Testis (tissue), 3 donors: ENCODE results near the gene VTCN1. TPM values are rescaled to one million over a fixed set of nuclear protein-coding genes. Genes with fewer than 3 reads are reported as not detected.

Source experiments
- DNase-seq: peaks from one replicate; pipeline ENCODE4 v3.0.0-alpha.2; 2019
- H3K27ac ChIP-seq, 2 donors: fragments of 200-600 bp; sonication (generic); one replicate each; pipeline ENCODE4 v1.5.1; 2019
- H3K27me3 ChIP-seq: fragments of 200-600 bp; sonication (generic); one replicate; pipeline ENCODE4 v1.5.1; 2019
- H3K36me3 ChIP-seq: fragments of 200-600 bp; sonication (generic); one replicate; pipeline ENCODE4 v1.5.1; 2017; ENCODE audit warnings: low read depth; ENCODE audit errors: missing control alignments
- H3K4me1 ChIP-seq: fragments of 200-600 bp; sonication (generic); one replicate; pipeline ENCODE4 v1.5.1; 2019
- H3K4me3 ChIP-seq, 2 donors: fragments of 200-600 bp; sonication (generic); one replicate each; pipeline ENCODE4 v1.5.1; 2017 to 2019
- H3K9me3 ChIP-seq: fragments of 200-600 bp; sonication (generic); one replicate; pipeline ENCODE4 v1.5.1; 2017
- POLR2A ChIP-seq: fragments of 450-650 bp; IDR thresholded peaks from one replicate; pipeline ENCODE4 v1.6.1; 2017; ENCODE audit warnings: antibody characterized with exemption, mild to moderate bottlenecking, moderate library complexity
- WGBS, 2 donors: methylation state at CpG; one replicate each; pipeline ENCODE4 v1.1.5; 2018; 5-methylcytosine and 5-hydroxymethylcytosine counted together
- intact Hi-C: fragments of 100-400 bp; cut with DNase I; formaldehyde crosslinking; loops from one replicate; pipeline ENCODE4 v1.15.1; 2023; ENCODE audit warnings: low total_unique reads
- microRNA counts, 2 donors: library from miRNA; unstranded; fragments of <30 nt; microRNA quantifications; one replicate each; lab custom pipeline; 2016
- microRNA-seq, 2 donors: library from miRNA; unstranded; fragments of <30 nt; microRNA quantifications; one replicate each; pipeline ENCODE4, GENCODE V29; 2016; ENCODE audit warnings: borderline number of aligned reads in 2 of 2, borderline replicate concordance in 1 of 2
- polyA plus RNA-seq: library from polyadenylated mRNA; stranded (reverse); fragments of 350-450 nt; fragmentation: Illumina TruSeq; extraction: RNeasy Lipid Tissue Mini Kit (QIAGEN cat#74804); gene quantifications from one replicate; pipeline ENCODE4 v1.2.3, GENCODE V29; 2014; ENCODE audit warnings: low read depth, low replicate concordance; ENCODE audit not compliant: insufficient read depth
- small RNA-seq, 2 donors: library from RNA; depleted of rRNA; stranded (forward); fragments of <200 nt; gene quantifications; one replicate each; pipeline ENCODE3, GENCODE V24; 2016
- total RNA-seq, 2 donors: library from RNA; depleted of rRNA; stranded (reverse); fragments of >200 nt; gene quantifications; one replicate each; pipeline ENCODE4 v1.2.3, GENCODE V29; 2016
- TF ChIP-seq, protein P1 (sequence below), 3 experiments: fragments of 450-650 bp in 2 of 3; fragments of 200-600 bp in 1 of 3; sonication (generic) in 1 of 3; IDR thresholded peaks; one replicate each; pipeline ENCODE4 v1.5.1; 2016 to 2019; ENCODE audit warnings: antibody characterized with exemption in 3 of 3, mild to moderate bottlenecking in 2 of 3, moderate library complexity in 1 of 3

The VTCN1 gene
- total and polyA plus RNA-seq, 3 donors from 2014 or later: 1.3 to 2.6 (median 1.9) TPM

GRCh38 chr1:117097443-117097842, 113.3 kb downstream of the VTCN1 start:
- Histone ChIP-seq H3K27me3 (no peaks in the 10 kb centered on the region), H3K4me3 (no peak overlapping the region), H3K27ac (no peak overlapping the region), H3K4me1 (no peaks in the 10 kb centered on the region), H3K36me3 (no peaks in the 10 kb centered on the region), H3K9me3 (no peaks in the 10 kb centered on the region)
- intact Hi-C loops: no loop called here
- 79 to 86% methylated on average over 4 of the region's 4 CpGs for WGBS, 2 donors
- no peak for TF ChIP-seq POLR2A
- TF ChIP-seq, protein P1, sequence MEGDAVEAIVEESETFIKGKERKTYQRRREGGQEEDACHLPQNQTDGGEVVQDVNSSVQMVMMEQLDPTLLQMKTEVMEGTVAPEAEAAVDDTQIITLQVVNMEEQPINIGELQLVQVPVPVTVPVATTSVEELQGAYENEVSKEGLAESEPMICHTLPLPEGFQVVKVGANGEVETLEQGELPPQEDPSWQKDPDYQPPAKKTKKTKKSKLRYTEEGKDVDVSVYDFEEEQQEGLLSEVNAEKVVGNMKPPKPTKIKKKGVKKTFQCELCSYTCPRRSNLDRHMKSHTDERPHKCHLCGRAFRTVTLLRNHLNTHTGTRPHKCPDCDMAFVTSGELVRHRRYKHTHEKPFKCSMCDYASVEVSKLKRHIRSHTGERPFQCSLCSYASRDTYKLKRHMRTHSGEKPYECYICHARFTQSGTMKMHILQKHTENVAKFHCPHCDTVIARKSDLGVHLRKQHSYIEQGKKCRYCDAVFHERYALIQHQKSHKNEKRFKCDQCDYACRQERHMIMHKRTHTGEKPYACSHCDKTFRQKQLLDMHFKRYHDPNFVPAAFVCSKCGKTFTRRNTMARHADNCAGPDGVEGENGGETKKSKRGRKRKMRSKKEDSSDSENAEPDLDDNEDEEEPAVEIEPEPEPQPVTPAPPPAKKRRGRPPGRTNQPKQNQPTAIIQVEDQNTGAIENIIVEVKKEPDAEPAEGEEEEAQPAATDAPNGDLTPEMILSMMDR (IDR thresholded peaks at IDR 0.05): no peak
- no peak for DNase-seq

DNA sequence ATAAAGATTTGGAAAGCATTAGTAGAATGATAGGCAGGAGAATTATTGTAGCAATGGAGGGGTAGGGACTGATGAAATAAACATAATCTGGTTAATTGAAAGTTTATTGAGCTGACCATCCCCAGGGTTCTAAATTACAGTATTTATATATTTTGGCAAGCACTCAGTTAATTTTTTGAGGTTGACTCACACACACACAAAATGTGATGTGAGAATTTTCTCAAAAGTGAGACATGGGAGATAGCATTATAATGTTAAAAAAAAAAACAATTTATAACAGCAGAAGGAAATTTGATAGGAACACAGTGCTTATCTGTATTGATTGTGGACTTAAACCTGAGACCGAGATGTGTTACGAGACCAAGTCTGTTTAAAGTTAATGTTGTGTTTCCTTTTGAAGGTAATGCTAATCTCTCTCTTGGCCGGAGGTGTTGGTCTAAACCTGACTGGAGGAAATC, 113.7 kb downstream of the VTCN1 start:
- Histone ChIP-seq H3K4me1 (no peaks in the 10 kb centered on the region), H3K9me3 (no peaks in the 10 kb centered on the region), H3K4me3 (no peak overlapping the region), H3K36me3 (no peaks in the 10 kb centered on the region), H3K27ac (no peak overlapping the region), H3K27me3 (no peaks in the 10 kb centered on the region)
- TF ChIP-seq POLR2A: no peak
- WGBS, 2 donors: 97 to 98% methylated on average over 3 of the region's 3 CpGs
- intact Hi-C loops: no loop called here
- DNase-seq: no peak

DNA sequence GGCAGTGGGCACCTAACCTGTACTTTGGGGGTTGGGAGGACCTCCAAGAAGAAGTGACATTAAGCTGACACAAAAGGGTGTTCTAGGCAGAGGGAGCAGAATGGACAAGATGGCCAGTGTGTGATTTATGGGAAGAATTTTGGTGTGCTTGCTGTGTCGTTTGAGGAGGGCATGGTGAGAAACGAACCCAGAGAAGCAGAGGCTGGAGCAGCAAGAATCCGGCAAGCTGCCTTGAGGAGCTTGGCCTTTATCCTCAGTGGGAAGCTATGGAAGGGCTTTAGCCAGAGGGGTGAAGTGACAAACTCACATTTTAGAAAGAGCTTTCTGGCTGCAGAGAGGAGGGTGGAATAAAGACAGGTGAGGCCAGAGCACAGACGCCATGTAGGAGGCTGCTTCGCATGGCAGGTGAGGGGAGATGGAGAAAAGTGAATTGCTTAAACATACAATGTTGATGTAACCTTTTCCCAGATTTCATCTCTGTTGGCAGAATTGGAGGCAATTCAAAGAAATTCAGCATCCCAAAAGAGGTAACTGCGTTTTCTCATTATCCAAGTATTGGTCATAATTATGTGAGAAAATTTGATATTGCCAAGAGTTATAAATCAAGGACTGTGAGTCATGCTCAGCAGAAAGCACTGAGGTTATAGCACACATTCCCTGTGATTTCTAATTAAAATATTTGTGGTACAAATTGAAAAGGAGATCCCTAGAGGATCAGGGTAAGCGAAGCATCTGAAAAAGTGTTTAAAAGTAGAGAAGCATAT, 115.7 kb downstream of the VTCN1 start:
- no peak for DNase-seq
- Histone ChIP-seq H3K4me1 (no peaks in the 10 kb centered on the region), H3K36me3 (no peaks in the 10 kb centered on the region), H3K4me3 (no peak overlapping the region), H3K27me3 (no peaks in the 10 kb centered on the region), H3K27ac (no peak overlapping the region), H3K9me3 (no peaks in the 10 kb centered on the region)
- TF ChIP-seq, protein P1 (IDR thresholded peaks at IDR 0.05): no peak
- TF ChIP-seq POLR2A: no peak
- intact Hi-C loops: no loop called here
- 92% methylated on average over 7 of the region's 7 CpGs for WGBS, 2 donors

DNA sequence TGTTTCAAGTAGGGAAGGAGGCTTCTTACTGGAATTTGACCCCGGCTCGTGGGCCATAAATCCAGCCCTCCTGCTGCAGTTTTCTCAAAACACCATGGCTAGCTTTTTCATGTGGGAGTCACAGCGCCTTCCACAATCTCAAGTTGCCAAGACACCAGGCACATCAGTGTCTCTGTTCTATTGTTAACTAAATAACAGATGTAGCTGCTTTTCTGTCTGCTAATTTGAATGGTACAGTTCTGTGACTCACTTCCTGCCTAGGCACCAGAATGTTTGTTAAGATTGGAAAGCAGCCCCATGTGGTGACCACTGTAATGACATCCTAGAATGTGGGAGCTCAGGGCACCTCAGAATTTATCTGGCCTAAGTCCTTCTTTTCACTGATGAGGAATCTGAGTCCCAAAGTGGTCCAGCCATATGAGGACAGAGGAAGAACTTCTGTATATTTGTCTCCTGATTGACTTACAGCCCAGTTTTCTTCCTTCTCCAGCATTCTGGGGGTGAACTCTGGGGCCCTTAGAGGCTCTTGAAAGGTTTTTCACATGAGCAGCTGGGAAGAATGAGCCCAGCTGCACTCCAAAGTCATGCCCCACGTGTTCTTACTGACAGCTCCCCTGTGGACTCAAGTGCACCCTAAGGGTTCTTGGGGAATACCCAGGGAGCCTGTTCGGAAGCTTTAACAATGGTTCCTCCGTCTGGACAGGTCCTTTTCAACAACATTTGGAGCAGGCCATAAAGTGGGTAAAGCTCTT, 116.7 kb downstream of the VTCN1 start:
- no peak overlapping the region for H3K27ac ChIP-seq
- 83 to 86% methylated on average over 6 of the region's 6 CpGs for WGBS, 2 donors

More for the DNA sequence above, 116.7 kb downstream of the VTCN1 start:
- intact Hi-C loops: no loop called here
- Histone ChIP-seq H3K4me1 (no peaks in the 10 kb centered on the region), H3K4me3 (no peak overlapping the region), H3K36me3 (no peaks in the 10 kb centered on the region), H3K27me3 (no peaks in the 10 kb centered on the region), H3K9me3 (no peaks in the 10 kb centered on the region)
- DNase-seq: no peak
- TF ChIP-seq, protein P1 (IDR thresholded peaks at IDR 0.05): no peak
- no peak for TF ChIP-seq POLR2A

MicroRNAs encoded within 50 kb of the gene (microRNA counts, 767-probe panel; counts per million panel counts)
- 0 to 152 counts per million in 2 donors for microRNA hsa-miR-942 (lab: Ali Mortazavi, UCI)

Small RNA genes within 50 kb of the gene (microRNA-seq; reads per million reads assigned to microRNA genes)
- gene MIR942: 28.3 to 36.1 reads per million in 2 donors

Small RNA genes within 50 kb of the gene (small RNA-seq; reads per million reads assigned to genes)
- gene MIR942: 0 to 0.57 reads per million in 2 donors
- gene RF00017: 0 reads per million in 2 donors

Other genes starting within 250 kb of the VTCN1 start
- 1 to 10 TPM in 1 of 2 donors, under 1 TPM in 1; 0.79 to 1.2 TPM for gene CD101, start 209.2 kb downstream of the VTCN1 start, total RNA-seq
- 1.4 TPM for gene CD101, start 209.2 kb downstream of the VTCN1 start, polyA plus RNA-seq
- gene TTF2, start 150.6 kb downstream of the VTCN1 start, total RNA-seq: 10 to 100 TPM; 20.8 to 26.5 TPM
- 20.2 TPM for gene TTF2, start 150.6 kb downstream of the VTCN1 start, polyA plus RNA-seq
- 10 to 100 TPM; 19.4 to 21.6 TPM for gene TRIM45, start 89.2 kb downstream of the VTCN1 start, total RNA-seq
- gene TRIM45, start 89.2 kb downstream of the VTCN1 start, polyA plus RNA-seq: 12.3 TPM
- 10 to 100 TPM; 64.3 to 69.5 TPM for gene MAN1A2, start 156.5 kb upstream of the VTCN1 start, total RNA-seq
- gene MAN1A2, start 156.5 kb upstream of the VTCN1 start, polyA plus RNA-seq: 15.0 TPM